Osteocyte (in vitro differentiated cells): ENCODE results near the gene HTR6. TPM values are rescaled to one million over a fixed set of nuclear protein-coding genes. Genes with fewer than 3 reads are reported as not detected.
A peak's percentile ranks its signal among the peaks of the same experiment; 100 is the strongest.

Source experiments
- DNase-seq: peaks from one replicate; pipeline ENCODE4 v3.0.0; 2021; ENCODE audit warnings: mixed read lengths; ENCODE audit not compliant: unreplicated experiment; ENCODE audit errors: extremely low spot score
- H3K27ac Mint-ChIP-seq: one replicate; pipeline ENCODE4 v1.8.0; 2021; ENCODE audit warnings: mild to moderate bottlenecking, mixed read lengths; ENCODE audit not compliant: unreplicated experiment
- H3K27me3 Mint-ChIP-seq: one replicate; pipeline ENCODE4 v1.8.0; 2021; ENCODE audit warnings: mixed read lengths; ENCODE audit not compliant: unreplicated experiment
- H3K36me3 Mint-ChIP-seq: one replicate; pipeline ENCODE4 v1.8.0; 2021; ENCODE audit warnings: mixed read lengths; ENCODE audit not compliant: unreplicated experiment
- H3K4me1 Mint-ChIP-seq: one replicate; pipeline ENCODE4 v1.8.0; 2021; ENCODE audit warnings: mixed read lengths; ENCODE audit not compliant: unreplicated experiment
- H3K4me3 Mint-ChIP-seq: one replicate; pipeline ENCODE4 v1.8.0; 2021; ENCODE audit warnings: mild to moderate bottlenecking, moderate library complexity, mixed read lengths; ENCODE audit not compliant: unreplicated experiment
- H3K9me3 Mint-ChIP-seq: one replicate; pipeline ENCODE4 v1.8.0; 2021; ENCODE audit warnings: mixed read lengths; ENCODE audit not compliant: unreplicated experiment
- total RNA-seq: library from RNA; stranded (reverse); gene quantifications from 2 replicates; pipeline ENCODE4 v1.2.1, GENCODE V29; 2021
- TF ChIP-seq, protein P1 (sequence below): fragments of 200-600 bp; sonication (generic); IDR thresholded peaks from 2 replicates; pipeline ENCODE4 v1.5.0; 2021; ENCODE audit warnings: antibody characterized with exemption, mild to moderate bottlenecking, moderate library complexity

Gene HTR6
- total RNA-seq, 1 donor from 2014 or later = 0.16 TPM

DNA sequence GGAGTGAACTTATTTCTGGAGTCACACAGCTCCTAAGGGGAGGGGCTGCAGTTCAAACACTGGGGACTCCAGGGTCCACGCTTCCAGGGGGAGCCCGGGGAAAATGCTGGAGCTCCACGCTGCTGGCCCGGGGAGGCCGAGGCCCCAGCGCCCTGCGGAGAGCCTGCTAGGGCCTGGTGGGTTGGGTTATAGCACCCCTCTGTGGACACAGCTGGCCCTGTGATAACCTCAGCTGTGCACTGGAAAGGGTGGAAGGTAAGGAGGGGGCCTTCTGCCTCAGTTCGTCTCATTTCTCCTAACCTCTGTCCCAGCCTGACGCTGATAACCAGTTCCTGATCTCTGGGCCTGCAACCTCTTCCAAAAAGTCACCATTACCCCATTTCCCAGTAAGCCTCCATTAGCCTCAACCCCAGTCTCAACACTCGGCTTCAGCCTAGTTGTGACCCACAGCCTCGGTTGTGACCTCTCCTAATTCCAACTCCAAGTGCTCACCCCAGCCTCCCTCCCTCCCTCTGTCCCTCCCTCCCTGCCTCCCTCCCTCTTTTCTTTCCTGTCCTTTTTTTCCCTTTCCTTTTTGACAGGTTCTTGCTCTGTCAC, 13.4 kb upstream of the HTR6 start:
- Mint-ChIP-seq H3K27ac (no peak overlapping the region), H3K4me1 (peaks cover 59% of the 10 kb centered on the region), H3K4me3 (no peak overlapping the region), H3K36me3 (peaks cover 18% of the 10 kb centered on the region), H3K27me3 (no peaks in the 10 kb centered on the region), H3K9me3 (no peaks in the 10 kb centered on the region)
- DNase-seq = no peak
- TF ChIP-seq, protein P1, sequence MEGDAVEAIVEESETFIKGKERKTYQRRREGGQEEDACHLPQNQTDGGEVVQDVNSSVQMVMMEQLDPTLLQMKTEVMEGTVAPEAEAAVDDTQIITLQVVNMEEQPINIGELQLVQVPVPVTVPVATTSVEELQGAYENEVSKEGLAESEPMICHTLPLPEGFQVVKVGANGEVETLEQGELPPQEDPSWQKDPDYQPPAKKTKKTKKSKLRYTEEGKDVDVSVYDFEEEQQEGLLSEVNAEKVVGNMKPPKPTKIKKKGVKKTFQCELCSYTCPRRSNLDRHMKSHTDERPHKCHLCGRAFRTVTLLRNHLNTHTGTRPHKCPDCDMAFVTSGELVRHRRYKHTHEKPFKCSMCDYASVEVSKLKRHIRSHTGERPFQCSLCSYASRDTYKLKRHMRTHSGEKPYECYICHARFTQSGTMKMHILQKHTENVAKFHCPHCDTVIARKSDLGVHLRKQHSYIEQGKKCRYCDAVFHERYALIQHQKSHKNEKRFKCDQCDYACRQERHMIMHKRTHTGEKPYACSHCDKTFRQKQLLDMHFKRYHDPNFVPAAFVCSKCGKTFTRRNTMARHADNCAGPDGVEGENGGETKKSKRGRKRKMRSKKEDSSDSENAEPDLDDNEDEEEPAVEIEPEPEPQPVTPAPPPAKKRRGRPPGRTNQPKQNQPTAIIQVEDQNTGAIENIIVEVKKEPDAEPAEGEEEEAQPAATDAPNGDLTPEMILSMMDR = peak; percentile 68

DNA sequence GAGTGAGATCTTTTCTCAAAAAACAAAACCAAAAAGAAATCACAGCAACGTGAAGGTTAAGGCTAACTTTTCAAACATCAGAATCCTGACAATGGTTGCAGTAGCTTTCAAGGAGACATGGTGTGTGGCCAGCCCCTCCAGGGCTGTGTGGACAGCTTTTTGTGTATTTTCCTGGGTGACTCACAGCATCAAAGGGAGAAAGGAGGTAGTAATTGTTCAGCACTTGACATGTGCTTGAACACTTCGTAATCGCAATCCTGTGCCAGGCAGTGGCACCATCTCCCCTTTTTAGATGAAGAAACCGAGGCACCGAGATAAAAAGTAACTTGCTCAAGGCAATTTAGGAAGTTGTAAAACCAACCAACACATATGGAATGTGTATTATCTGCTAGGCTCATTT, 10.3 kb upstream of the HTR6 start:
- Mint-ChIP-seq H3K27me3 (no peaks in the 10 kb centered on the region), H3K4me1 (peaks cover 41% of the 10 kb centered on the region), H3K9me3 (no peaks in the 10 kb centered on the region), H3K4me3 (no peak overlapping the region), H3K36me3 (peaks cover 20% of the 10 kb centered on the region), H3K27ac (no peak overlapping the region)
- DNase-seq = no peak
- TF ChIP-seq, protein P1 = no peak

DNA sequence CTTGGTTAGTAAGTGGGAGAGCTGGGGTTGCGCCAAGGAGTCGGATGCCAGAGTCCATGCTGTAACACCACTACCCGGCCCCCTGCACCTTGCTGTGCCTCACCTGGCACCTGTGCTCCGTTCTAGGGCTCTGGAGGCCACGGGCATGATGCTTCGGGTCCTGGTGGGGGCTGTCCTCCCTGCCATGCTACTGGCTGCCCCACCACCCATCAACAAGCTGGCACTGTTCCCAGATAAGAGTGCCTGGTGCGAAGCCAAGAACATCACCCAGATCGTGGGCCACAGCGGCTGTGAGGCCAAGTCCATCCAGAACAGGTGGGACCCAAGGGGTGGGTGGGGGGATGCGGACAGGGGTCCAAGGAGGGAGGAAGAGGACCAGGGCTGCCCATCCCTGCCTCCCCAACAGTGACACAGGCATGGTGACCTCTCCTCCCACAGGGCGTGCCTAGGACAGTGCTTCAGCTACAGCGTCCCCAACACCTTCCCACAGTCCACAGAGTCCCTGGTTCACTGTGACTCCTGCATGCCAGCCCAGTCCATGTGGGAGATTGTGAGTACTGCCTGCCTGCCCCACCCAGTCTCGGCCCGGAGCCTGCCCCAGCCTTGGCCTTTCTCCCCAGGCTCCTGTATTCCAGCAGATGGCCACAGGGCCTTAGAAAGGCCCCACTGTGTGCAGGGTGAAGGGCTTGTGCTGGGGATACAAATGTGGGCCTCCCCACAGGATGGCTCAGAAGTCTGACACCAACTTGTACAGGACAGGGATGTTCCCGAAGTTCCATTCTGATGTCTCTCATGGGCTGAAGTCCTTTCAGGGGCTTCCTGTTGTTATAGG, 9.6 kb upstream of the HTR6 start:
- Mint-ChIP-seq H3K27me3 (no peaks in the 10 kb centered on the region), H3K36me3 (peaks cover 19% of the 10 kb centered on the region), H3K4me1 (peaks cover 40% of the 10 kb centered on the region), H3K27ac (no peak overlapping the region), H3K4me3 (no peak overlapping the region), H3K9me3 (no peaks in the 10 kb centered on the region)
- DNase-seq = no peak
- TF ChIP-seq, protein P1 = no peak

DNA sequence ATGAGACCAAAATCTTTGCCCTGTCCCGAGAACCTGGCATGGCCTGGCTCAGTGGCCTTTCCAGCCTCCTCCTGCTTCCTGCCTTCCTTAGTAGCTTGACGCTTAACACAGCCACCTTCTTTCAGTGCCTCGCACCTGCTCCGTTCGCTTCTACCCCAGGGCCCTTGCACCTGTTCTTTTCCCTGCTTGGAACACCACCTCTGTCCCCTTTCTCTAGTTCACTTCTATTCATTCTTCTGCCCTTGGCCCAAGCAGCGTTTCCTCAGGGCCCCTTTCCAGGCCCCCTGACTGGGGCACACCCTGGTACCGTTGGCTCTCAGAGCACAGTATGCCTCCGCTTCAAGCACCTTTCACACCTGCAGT, 9.0 kb upstream of the HTR6 start:
- DNase-seq = no peak
- no peak overlapping the region for H3K27ac Mint-ChIP-seq
- H3K4me3 Mint-ChIP-seq = no peak overlapping the region
- H3K9me3 Mint-ChIP-seq = no peaks in the 10 kb centered on the region
- peaks cover 35% of the 10 kb centered on the region for H3K4me1 Mint-ChIP-seq
- H3K36me3 Mint-ChIP-seq = peaks cover 19% of the 10 kb centered on the region
- TF ChIP-seq, protein P1 = no peak
- H3K27me3 Mint-ChIP-seq = no peaks in the 10 kb centered on the region

DNA sequence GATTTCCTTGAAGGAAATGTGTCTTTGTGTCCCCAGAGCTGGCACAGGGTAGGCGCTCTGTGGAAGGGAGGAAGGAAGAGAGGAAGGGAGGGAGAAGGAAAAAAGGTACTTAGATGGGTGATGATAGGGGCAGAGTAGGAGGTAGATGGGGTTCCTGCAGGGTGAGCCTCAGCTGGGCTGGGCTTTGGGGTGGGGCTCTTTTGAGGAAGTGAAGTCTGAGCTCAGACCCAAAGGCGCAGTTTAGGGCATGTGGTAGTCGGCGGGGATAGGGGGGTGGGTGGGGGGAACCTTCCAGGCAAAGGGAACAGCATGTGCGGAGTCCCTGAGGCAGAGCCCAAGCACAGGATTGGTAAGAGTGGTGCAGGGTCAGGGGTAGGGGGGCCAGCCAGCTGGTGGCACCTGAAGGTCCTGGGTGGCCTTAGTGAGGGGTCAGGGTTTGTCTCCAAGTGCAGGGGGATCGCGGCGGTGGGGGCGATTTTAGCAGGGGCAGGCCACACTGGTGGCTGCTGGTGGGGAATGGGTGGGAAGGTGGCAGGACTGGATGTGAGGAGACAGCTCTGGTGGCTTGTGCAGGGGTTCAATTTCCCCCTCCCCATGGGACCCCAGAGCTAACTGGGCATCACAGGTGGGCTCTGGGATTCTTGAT, 8.4 kb upstream of the HTR6 start:
- no peak for DNase-seq
- H3K4me1 Mint-ChIP-seq = peaks cover 34% of the 10 kb centered on the region

More for the DNA sequence above, 8.4 kb upstream of the HTR6 start:
- Mint-ChIP-seq H3K9me3 (no peaks in the 10 kb centered on the region), H3K4me3 (no peak overlapping the region), H3K27ac (no peak overlapping the region), H3K36me3 (peaks cover 18% of the 10 kb centered on the region), H3K27me3 (no peaks in the 10 kb centered on the region)
- TF ChIP-seq, protein P1 = no peak
